Retina (tissue), 1 donor: ENCODE measurements around the gene NLN.
"Not testable (repeated sequence)": the region's sequence is repeated elsewhere in the genome, so short reads cannot be mapped to it uniquely, and the experiment has no call there.

ENCODE experiments used
- DNase-seq: peaks from one replicate; pipeline ENCODE4 v3.0.0-alpha.2; 2016

Gene NLN

DNA sequence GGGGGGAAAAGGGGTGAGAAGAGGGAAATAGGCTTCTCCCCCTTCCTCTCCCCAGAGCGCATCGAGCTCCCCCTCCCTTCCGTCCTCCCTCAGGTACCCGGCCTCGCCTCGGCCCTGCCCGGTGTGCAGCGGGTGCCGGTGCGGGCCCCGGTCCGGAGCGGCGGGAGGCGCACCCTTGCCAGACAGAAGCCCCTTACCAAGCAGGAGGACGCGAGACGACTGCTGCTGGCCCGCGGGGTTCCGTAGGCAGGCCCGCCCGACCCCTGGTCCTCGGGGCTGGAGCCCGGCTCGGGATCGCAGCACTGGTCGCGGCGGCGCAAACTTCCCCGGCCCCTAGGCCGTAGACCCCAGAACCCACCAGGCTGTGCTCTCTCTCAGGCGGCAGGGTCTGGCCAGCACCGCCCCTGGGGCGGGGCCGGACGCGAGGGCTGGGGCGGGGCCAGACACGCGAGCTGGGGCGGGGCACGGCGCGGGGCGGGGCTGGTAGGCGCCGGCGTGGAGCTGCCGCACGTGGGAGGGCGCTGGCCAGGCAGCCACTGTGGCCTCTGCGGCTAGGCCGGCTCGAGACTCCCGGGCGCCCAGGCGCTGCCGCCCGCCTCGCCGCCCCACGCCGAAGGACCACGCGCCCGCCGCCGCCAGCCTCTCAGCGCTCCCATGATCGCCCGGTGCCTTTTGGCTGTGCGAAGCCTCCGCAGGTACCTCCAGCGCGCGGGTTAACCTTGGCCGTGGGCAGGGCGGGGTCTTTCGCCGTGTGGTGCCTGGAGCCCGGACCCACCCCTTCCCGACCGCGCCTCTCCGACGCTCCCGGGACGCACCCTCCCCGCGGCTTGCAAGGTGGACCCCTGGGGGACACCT lies at the start of gene NLN, which contains the start of gene SGTB:
Gene NLN (plus strand): TSS at position 486 of the 855 bp plus-strand sequence. CDS start 169 bp downstream, at position 655.
Gene SGTB (minus strand): TSS at position 390 of the 855 bp plus-strand sequence. CDS start 1,302 bp downstream, outside the sequence.
- peak; percentile 91 for DNase-seq

DNA sequence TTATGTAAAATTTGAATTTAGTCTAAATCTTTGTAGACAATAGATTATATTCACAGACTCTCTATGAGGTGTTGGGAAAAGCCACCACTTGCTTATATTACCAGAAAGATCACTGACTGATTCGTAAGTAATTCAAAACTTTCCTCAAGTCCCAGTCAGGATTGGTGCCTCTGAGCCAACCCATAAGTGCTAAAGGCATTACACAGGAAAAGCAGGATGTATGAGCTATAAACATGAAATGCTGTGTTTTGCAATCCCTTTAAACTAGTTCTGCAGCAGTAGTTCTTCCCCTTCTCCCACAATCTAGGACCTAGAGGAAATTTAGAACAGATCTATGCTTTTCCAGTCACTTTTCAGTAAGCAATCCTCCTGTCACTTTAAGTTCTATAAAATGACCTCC lies 49.2 kb upstream of the NLN start:
- DNase-seq: no peak

DNA sequence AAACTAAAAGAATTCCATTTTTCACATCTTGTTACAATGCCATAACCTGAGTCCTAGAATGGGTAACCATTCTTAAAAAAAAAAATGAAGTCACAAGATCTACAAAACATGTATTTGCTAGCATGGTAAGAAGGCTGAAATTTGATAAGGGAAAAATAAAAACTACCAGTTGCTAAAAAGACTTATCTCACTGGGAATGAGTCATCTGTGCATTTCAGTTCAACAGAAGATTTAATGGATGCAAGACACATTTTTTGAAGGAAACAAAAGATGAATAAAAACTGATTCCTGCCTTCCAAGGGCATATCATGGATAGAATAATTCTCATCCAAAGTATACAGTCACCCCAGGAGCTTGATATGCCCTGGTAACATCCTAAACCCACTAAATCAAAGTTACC lies 47.3 kb upstream of the NLN start:
- DNase-seq: no peak

DNA sequence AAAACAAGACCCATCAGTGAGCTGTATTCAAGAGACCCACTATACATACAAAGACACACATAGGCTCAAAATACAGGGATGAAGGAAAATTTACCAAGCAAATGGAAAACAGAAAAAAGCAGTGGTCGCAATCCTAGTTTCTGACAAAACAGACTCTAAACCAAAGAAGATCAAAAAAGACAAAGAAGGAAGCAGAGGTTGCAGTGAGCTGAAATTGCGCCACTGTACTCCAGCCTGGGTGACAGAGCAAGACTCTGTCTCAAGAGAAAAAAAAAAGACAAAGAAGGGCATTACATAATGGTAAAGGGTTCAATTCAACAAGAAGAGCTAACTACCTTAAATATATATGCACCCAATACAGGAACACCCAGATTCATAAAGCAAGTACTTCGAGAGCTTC lies 45.9 kb upstream of the NLN start:
- DNase-seq: not testable (repeated sequence)

DNA sequence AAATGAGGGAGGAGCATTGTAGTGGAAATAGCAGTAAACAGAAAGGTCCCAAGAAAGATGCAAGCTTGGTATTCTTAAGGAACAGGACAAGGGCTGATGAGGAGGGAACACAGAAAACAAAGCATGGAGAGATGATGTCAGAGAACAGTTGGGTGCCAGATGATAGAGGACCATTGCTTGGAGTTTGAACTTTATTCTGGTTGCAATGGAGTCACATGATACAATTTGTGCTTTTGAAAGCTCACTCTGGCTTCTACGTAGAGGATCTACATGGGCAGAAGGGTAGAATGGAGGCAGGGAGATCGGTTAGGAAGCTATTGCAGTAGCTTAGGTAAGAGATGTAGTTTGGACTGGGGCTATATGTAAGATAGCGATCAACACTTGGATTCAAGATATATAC lies 39.9 kb upstream of the NLN start:
- DNase-seq: no peak

DNA sequence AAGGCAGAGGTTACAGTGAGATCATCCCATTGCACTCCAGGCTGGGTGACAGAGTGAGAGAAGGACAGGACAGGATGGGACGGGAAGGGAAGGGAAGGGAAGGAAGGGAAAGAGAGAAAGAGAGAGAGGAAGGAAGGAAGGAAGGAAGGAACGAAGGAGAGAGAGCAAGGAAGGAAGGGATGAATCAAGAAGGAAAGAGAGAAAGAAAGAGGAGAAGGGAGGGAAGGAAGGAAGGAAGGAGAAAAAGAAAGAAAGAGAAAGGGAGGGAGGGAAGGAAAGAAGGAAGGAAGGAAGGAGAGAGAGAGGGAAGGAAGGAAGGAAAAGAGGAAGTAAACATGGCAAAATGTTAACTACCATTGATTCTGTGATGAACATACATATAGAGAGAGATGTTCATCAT lies 28.9 kb upstream of the NLN start:
- DNase-seq: no peak

DNA sequence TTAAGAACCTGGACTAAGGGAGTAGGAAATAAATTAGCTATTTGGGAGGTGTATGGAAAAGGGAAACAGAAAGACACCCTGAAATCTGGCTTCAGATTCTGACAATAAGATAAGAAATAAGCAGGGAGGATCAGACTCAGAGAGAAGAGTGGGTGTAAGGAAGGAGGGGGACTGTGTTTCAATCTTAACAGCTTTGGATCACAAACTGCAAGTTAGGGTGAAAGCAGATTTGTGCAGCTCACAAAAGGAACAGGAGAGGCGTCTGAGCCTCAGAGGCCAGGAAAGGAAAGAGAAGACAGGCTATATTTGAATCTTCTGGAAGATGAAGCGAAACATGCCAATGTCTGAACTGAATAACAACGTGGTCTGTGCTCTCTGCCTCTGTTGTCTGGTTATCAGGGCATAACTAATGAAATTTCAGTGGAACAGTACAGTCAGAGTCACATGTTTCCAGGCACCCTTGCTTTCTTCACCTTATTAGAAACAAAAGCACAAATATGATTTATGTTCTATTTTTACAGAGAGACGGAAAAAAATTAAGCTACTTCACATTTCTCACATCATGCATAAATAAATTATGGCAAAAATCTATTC lies 26.7 kb upstream of the NLN start:
- DNase-seq: peak; percentile 32

DNA sequence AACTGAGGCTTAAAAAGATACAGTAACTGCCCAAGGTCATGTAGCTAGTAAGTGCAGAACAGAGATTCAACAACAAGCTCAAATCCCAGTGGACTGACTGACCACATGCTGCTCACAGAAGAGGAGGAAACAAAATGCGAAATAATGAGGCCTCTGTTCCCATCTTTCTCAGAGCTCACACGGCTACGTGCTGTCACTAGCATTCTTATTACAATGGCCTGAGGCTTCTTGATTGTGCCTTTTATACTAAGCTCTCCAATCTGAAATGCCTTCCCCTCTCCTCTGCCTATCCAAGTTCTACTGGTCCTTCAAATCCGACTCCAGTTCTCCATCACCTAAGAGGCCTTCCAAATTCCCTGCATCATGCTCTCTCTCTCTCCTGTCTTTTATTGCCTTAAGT lies 26.1 kb upstream of the NLN start:
- DNase-seq: peak; percentile 38

DNA sequence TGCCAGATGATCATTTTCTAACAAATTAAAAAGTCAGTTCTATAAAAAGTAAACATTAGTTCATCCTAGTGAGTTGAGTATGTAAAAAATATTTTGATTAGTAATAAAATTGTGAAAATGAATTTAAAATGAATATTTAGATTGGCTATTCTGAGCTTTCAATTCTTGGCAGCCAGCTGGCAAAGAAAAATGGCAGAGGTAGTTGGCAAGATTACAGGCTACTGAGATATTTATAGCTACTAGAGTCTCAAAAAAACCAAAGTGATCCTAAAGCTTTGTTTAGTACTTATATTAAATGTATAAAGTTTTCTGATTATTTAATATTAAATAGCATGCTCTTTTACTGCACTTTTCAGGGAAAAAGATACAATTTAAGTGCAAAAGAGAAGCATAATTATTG lies 25.1 kb upstream of the NLN start:
- DNase-seq: no peak

DNA sequence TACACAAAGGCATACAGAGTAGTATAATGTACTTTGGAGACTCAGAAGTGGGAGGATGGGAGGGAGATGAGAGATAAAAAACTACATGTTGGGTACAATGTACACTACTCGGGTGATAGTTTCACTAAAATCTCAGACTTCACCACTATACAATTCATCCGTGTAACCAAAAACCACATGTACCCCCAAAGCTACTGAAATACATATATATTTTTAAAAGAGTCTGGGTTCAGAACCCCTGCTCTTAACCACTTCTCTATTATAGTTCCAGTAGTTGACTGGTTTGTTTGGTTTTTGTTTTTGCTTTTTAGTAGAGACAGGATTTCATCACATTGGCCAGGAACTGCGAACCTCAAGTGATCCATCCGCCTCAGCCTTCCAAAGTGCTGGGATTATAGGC lies 22.7 kb upstream of the NLN start:
- DNase-seq: no peak

DNA sequence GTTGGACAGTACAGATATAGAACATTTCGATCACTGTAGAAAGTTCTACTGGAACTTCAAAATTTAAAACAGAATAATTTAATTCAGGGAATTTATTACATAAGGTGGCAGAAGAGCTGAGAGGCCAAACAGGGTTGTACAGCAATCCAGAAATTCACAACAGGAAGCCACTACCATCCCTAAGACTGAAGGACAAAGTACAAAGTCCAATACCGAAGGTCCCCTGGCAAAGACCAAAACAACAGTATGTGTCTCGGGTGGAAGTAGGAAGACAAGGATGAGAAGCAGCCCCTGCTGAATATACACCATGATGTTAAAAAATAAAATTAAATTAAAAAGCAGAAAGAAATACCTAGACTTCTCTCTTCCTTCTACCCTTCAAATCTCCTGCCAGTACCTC lies 20.0 kb upstream of the NLN start:
- DNase-seq: no peak

DNA sequence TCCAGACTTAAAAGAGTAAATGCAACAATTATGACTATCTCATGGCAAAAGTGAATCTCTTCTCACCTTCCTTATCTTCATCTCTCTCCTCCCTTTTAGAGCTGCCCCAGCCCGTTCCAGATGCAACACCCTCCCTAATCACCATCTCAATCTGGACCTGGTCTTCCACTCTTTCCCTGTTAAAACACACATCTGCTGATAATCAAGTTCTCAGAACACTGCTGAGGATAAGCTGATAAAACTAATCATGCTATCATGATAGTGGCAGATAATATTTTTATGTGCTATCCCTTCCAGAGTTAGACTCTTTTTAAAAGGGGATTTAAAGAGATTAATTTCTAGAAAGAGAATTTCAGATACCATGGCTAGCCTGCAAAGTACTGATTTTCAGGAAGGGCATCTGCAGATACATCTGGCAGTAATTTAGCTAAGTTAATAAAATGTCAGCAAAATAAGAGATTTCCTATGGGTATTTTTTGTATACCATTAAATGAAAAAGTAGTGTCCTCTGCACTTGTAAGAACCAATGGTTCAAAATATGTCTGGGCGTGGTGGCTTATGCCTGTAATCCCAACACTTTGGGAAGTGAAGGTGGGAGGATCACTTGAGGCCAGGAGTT lies 17.3 kb upstream of the NLN start:
- no peak for DNase-seq

DNA sequence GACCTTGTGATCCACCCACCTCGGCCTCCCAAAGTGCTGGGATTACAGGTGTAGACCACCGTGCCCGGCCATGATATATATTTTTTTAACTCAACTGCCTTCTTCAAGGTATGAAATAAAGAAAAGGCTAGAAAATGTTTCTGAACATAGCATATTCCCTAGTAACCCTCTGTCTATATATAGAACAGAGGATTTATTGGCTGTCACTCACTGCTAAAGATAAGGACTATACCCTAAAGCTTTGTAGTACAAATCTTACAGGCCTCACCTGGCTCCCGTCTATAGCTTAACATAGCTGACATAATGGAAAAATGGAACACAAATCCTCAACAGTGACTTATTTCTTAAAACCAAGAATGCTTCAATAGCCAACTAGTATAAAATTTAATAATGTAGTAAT lies 14.3 kb upstream of the NLN start:
- no peak for DNase-seq

DNA sequence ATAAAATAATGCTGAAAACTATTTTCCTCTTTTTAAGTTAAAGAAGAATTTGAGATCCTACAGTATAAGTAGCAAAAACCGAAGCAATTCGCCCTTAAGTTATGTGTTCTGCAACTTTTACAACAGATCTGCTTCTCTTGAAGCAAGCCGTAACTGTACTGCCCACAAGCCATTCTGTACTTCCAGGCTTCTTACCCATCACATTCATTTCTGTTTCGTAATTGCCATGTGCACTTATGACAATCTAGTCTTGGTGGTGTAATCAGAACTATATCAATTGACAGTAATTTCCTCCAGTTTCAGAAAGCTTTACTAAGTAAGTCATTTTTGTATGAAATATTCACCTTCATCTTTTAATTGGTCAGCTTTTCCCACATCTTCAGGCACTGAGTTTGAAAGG lies 13.9 kb upstream of the NLN start:
- no peak for DNase-seq

DNA sequence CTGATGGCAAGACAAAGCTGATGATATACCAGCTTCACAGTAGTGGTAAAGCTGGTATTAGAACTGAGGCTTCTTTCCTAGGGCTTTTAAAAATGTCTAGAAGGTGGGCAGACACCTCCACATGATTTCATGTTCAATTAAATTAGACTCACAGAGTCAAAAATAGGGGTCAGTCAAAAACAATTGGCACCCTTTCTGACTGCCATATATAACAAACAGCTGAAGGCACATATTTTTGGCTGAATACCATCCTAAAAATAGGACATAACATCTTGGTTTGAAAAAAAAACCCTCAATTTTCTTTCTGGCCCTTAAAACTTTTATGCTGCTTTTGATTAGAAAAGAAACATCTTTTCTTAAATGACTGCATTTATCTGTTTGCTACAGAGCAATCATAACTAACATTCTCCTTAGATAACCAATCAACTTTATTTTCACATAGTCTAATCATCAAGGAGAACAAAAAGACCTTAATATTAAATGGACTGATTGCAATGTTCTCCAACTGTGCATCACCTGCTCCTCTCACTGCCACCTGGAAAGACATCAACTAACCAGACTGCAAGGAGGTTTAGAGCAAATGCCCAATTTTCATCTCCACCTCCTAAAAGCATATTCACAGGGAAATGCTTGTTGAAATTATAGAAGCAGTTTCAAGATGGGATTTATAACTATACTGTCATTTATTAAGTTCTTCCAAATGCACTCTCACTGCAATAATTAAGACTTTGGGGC lies 3.3 kb upstream of the NLN start:
- no peak for DNase-seq

DNA sequence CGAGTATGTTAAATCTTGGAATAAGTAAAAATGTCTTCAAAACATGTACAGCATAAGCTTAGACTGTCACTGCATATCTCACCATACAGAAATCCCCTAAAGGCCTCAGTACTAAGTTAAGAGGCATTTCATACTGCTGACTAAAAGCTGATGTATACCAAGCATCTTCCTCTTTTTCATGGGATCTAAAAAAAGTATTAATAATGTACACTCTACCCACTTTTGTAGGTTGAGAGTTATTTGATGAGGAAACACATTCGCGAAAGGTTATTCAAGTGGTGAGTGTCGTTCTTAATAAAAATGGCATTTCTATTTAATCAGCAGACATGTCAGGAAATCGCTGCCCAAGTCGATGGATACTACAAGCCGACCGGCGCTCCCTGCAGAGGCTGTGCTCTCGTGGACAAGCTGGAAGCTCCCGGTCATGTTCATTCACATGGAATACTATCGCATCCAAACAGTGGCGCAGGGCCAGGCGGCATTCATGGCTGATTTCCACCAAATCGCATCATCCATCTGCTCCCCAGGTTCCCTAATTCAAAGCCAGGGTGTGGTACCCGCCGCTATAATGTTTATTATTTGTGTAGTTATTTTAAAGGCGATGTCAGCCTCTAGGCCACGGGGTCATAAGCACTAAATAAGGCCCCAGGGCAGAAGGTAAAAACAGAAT lies 820 bp upstream of the NLN start:
- DNase-seq: no peak

DNA sequence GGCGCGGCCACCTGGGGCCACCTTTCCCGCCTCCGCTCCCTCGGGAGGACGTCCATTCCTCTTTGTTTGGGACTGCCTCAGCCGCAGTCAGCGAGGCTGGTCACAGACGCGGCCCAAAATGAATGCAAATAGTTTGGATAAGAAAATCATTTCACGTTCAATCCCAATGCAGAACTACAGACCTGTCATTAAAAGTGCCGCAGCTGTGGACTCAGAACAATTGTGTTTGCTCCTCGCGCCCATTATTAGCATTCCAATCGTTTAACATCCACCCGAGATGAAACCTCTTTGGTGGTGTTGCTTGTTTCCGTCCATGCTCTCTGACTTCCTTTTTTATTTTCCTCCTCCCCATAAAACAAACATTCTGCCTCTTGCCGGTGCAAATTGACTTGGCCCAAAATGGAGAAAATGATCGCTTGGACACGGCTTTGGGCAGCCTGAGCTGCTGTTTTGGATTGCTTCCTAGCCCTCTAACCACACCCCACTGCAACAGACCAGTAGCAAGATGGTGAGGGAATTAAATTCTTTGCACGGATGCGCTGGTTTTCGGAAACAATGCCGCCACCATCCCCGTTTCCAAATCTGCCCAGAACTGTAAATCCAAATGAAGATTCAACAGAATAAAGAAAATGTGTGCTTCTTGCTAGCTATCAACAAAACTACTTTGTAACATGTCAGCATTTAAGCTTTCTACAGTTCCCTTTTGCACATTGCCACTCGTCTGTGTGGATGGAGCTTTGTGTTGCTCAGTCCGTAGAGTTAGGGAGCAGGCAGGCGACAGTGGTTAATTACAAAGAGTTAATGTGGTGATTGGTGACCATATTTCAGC lies 784 bp downstream of the NLN start:
- DNase-seq: peak; percentile 80

DNA sequence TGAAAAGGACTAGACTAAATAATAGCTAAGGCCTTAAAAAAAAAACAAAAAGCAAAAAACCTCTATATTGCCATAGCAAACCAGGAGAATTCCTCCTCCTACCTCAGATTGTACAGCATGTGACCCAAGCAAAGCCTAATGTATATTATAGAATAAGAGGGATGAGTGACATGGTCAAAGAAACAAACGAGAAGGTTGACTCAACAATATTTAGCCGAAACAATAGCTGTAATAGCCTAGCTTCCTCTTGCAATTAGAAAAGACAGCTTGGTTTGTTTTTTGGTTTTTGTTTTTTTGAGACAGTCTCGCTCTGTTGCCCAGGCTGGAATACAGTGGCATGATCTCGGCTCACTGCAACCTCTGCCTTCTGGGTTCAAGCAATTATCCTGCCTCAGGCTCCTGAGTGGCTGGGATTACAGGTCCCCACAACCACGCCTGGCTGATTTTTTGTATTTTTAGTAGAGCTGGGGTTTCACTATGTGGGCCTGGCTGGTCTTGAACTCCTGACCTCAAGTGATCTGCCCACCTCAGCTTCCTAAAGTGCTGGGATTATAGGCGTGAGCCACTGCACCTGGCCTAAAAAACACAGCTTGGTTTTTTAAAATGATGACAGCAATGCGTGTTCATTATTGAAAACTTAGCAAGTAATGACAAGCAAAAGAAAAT lies 5.6 kb downstream of the NLN start:
- DNase-seq: no peak

DNA sequence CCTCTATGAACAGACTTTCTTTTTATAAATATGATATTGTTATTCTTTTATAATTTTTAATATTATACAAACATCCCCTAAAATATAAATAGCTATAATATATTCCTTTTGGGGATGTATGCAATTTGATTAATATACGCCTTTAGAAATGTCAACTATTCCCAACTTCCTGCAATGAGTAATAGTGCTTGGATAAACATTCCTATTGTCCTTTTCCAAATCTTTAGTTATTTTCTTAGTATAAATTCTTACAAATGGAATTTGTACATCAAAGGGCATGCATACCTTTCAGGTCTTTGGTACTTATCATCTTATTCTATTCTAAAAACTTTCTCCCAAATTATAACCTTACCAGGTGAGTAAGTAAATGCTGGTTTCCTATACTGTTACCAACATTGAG lies 6.2 kb downstream of the NLN start:
- no peak for DNase-seq

DNA sequence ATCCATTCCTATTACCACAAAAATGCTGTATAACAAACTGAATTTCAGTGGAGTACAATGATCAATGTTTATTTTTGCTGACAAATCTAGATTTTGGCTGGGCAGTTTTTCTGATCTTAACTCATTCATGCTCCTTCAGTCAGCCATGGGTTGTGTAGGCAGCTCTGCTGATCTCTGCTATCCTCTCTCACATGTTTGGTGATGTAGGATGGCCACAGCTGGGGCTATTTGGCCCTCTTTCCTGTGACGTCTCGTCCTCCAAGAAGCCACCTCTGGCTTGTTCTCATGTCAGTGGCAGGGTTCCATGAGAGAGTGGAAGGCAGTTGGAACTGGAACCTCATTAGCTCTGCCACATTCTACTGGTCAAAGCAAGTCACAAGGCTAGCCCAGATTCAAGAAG lies 8.9 kb downstream of the NLN start:
- DNase-seq: no peak

DNA sequence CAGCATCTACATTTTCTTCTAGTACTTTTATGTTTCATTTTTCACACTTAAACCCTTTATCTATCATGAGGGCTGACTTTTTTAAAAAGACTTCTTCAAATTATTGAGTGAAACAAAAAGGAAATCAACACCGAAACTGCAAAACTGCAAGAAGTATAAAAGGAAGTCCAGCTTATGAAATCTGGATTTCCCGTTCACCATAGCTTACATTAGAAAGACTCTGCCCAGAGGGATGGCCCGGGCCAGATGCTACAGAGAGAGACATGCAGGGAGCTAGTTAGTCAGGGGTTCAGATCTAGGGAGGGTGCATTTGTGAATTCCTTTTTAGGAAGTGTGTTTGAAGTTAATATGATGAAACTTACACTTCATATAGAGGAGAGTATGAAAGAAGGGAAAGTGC lies 10.0 kb downstream of the NLN start:
- not testable (repeated sequence) for DNase-seq
